Testis (tissue), 2 donors: ENCODE measurements around the gene NKD1.

Experiments
- POLR2A ChIP-seq: fragments of 450-650 bp; IDR thresholded peaks from one replicate; pipeline ENCODE4 v1.6.1; 2017; ENCODE audit warnings: antibody characterized with exemption, mild to moderate bottlenecking, moderate library complexity
- TF ChIP-seq, protein P1 (sequence below), 3 experiments: fragments of 450-650 bp in 2 of 3; fragments of 200-600 bp in 1 of 3; sonication (generic) in 1 of 3; IDR thresholded peaks; one replicate each; pipeline ENCODE4 v1.5.1; 2016 to 2019; ENCODE audit warnings: antibody characterized with exemption in 3 of 3, mild to moderate bottlenecking in 2 of 3, moderate library complexity in 1 of 3

DNA sequence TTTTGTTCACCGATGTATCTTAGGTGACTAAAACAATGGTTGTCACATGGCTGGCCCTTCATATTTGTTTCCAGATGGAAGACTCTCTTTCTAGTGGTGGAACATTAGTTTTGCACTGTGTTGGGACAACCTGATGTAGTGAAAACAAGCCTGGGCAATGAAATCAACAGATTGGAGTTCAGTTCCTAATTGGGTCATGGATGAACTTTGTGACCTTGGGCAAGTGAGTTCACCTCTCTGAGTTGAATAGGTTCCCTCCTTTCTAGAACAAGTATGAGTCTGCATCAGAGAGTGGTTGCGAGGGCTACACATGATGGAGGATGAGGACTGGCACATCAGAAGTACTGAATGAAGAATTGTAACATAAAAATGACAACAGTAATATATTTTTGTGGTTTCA, 2.1 kb upstream of the NKD1 start:
- TF ChIP-seq, protein P1, sequence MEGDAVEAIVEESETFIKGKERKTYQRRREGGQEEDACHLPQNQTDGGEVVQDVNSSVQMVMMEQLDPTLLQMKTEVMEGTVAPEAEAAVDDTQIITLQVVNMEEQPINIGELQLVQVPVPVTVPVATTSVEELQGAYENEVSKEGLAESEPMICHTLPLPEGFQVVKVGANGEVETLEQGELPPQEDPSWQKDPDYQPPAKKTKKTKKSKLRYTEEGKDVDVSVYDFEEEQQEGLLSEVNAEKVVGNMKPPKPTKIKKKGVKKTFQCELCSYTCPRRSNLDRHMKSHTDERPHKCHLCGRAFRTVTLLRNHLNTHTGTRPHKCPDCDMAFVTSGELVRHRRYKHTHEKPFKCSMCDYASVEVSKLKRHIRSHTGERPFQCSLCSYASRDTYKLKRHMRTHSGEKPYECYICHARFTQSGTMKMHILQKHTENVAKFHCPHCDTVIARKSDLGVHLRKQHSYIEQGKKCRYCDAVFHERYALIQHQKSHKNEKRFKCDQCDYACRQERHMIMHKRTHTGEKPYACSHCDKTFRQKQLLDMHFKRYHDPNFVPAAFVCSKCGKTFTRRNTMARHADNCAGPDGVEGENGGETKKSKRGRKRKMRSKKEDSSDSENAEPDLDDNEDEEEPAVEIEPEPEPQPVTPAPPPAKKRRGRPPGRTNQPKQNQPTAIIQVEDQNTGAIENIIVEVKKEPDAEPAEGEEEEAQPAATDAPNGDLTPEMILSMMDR (IDR thresholded peaks at IDR 0.05), result no peak
- TF ChIP-seq POLR2A, result no peak
